GM21367 (cell line): Measurements from ENCODE around the gene HCRTR2.
"Not testable (repeated sequence)": the region's sequence is repeated elsewhere in the genome, so short reads cannot be mapped to it uniquely, and the experiment has no call there.

Experiments
- ATAC-seq: cut with Tn5 transposase; IDR thresholded peaks from one replicate; pipeline ENCODE4 v1.9.1; 2021; ENCODE audit not compliant: unreplicated experiment

HCRTR2 gene

DNA sequence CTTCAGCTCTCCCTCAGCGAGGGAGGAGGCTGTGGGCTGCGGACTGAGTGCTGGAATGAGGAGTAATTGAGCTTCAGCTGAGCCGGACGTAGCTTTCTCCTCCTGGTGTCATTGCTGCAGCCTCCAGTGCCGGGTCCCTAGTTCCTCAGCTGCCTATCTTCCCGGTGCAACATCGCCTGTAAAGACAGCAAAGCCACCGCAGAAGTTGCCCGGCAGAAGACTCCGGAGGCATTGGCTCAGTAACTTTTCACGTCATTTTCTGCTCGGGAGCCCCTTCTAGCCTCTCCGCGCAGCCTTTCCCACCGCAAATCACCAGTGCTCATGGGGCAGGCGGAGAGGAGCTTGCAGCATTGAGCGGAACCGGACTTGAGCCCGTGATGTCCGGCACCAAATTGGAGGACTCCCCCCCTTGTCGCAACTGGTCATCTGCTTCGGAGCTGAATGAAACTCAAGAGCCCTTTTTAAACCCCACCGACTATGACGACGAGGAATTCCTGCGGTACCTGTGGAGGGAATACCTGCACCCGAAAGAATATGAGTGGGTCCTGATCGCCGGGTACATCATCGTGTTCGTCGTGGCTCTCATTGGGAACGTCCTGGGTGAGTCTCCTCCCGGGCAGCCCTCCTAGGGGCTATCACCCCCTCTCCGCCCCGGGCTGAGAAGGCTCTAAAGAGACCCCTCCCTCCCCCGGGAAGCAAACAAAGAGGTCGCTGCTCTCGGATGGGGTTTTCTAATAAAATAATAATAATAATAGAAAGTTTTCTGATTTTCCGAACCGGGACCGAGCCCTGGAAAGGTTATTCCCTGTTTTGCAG is at the start of gene HCRTR2:
TSS of gene HCRTR2 (plus strand) at position 305 of the 816 bp plus-strand sequence. CDS start at position 378, 73 bp downstream.
- no peak for ATAC-seq

DNA sequence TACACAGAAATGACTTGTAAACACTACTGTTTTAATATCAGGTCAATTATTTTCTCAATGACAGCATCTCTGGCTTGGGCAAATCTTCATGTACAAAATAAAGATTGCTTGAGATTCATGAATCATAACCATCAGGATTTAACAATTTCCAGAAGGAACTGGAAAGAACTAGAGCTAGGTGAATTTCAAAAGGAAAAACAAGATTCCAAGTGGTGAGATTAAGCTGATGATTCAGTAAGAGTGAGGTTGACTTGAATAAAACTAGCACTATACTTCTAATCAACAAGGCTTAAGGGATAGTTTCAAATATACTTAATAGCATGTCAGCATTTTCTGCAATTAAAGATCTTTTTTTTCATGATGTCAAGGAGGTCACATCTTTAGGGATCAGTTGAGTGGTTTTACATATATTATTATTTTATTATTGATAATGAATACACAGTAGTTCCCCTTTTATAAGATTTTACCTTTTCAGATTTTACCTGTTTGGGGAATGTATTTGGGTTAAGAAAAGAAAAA is 43.5 kb upstream of the HCRTR2 start:
- no peak for ATAC-seq

DNA sequence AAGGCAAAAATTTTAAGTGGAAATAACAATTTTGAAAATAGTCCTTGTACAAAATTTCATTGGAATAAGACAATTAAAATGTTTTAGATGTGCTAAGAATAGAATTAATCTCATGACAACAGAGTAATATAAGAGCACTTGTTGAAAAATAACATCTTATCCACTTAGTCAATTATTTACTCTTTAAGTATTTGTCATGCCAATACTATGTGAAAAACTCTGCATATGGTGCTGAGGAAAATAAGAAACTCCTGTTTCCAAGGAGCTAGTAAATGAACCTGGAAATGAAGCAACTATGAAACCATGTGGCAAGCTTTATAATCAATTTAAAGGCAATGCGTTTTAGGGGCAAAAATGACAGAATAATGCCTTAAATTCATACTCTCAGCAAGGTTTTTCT is 42.7 kb upstream of the HCRTR2 start:
- ATAC-seq, result no peak

DNA sequence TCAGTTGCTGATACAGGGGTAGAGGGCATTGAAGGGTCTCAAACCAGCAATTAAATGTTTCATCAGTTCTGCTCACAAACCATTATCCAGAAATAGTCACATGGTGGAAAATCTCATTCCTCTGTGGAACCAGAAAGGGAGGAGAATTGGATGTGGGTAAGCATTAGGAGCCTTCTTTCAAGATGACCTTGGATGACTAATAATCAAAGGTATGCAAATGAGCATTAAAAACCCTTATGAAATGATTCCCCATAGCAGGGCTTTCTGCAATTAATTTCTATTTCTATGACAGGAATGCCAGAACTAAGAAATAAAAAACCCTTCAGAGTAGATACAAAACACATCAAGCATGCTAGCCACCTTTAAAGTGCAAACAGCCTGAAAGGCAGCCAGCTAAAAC is 37.4 kb upstream of the HCRTR2 start:
- no peak for ATAC-seq

- no peak for ATAC-seq
Measured at GRCh38 chr6:55137929-55138693, 36.2 kb upstream of the HCRTR2 start.

- no peak for ATAC-seq
Measured at GRCh38 chr6:55141611-55142010, 32.7 kb upstream of the HCRTR2 start.

DNA sequence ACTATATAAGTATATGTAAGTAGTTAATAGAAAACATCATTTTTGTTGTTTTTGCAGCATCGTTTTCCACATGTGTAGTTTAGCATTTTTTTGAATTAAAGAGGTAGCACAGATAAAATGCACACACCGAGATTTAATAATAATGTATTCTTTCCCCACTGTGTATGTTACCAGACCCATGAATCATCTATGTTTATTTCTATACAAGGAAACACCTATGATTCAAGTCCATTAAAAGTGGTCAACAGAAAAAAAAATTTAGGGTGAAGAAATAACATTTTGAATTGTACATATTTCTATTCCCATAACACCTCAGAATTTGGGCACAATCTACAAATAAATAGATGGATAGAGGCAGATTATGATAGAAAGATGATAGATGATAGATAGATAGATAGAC is 31.7 kb upstream of the HCRTR2 start:
- ATAC-seq, result no peak

DNA sequence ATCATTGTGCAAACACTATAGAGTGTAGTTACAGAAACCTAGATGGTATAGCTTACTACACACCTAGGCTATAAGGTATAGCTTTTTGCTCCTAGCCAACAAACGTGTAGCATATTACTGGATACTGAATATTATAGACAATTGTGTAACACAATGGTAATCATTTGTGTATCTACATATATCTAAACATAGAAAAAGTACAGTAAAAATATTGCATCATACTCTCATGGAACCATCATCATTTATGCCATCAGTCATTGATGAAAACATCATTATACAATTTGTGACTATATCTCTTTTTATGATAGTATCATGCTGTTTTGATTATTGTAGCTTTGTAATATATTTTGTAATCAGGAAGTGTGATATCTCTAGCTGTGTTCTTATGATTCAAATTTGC is 21.0 kb upstream of the HCRTR2 start:
- no peak for ATAC-seq

DNA sequence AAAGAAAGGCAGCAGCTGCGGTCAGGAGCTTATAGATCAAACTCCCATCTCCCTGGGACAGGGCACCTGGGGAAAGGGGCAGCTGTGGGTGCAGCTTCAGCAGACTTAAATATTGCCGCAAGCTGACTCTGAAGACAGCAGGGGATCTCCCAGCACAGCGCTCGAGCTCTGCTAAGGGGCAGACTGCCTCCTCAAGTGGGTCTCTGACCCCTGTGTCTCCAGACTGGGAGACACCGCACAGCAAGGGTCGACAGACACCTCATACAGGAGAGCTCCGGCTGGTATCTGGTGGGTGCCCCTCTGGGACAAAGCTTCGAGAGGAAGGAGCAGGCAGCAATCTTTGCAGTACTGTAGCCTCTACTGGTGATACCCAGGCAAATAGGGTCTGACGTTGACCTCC is 15.5 kb upstream of the HCRTR2 start:
- not testable (repeated sequence) for ATAC-seq

DNA sequence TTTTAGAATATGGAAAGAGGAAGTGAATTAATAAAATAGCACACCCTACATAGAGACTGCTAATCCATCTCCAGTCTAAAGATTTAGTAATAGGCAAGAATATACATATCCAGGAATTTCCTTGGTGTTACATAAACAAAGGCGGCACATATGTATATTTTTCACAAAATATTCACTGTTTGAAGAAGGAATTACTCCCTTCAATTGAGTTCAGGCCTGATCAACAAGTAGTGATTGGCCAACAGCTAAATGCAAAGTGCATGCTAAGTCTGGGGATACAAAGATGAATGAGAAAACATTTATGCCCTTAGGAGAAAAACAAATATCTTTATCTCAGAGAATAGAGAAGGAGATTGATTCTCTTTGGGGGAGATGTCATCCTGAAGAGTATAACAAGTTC is 6.5 kb upstream of the HCRTR2 start:
- no peak for ATAC-seq

GRCh38 chr6:55175078-55176049 is 1.0 kb downstream of the HCRTR2 start:
- ATAC-seq, result no peak

- ATAC-seq, result no peak
Measured at GRCh38 chr6:55176958-55177357, 2.6 kb downstream of the HCRTR2 start.

GRCh38 chr6:55180258-55180657 is 5.9 kb downstream of the HCRTR2 start:
- ATAC-seq, result no peak

DNA sequence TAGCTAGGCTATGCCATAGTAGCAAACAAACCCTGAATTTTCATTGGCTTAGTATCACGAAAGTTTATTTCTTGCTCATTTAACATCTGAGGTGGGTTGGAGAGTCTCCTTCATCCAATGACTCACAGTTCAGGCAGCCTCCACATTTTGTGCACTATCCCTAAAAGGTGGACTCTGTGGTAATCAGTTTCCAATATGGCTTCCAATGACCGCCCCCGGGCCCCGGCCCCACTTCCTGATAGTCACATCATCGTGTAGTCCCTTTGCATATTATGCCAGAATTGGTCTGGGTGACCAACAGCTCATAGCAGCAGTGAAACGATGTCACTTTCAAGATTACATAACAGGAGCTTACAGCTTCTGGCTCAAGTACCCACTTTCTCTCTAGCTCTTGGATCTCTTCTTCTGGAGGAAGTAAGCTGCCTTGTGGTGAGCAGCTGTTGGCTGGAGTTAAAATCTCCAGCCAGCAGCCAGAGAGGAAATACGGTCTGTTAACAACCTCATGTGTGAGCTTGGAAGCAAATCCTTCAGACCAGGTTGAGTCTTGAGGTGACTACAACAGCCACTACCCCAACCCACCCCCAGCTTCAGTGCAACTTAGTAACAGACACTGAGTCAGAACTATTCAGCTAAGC is 7.8 kb downstream of the HCRTR2 start:
- no peak for ATAC-seq

GRCh38 chr6:55184782-55185530 is 10.6 kb downstream of the HCRTR2 start:
- ATAC-seq, result no peak

DNA sequence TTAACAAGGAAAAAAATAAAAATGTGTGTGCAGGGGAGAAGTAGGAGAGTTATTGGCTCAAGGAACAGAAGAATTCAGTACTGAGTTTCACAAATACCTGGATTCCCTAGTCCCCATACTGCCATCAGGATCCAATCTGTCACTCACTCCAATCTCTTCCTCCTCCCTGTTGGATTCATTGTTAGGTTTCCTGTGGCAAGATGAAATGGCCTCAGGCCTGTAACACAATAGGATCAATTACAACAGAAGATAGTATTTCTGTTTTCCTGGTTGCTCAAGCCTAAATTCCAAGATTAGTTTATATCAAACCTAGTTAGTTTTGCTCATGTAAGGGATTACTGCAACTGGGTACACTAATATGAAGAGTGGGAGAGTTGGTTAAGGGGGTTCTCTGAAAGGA is 24.4 kb downstream of the HCRTR2 start:
- ATAC-seq, result no peak

GRCh38 chr6:55199239-55199638 is 24.9 kb downstream of the HCRTR2 start:
- no peak for ATAC-seq

GRCh38 chr6:55208478-55209458 is 34.5 kb downstream of the HCRTR2 start:
- ATAC-seq, result no peak

GRCh38 chr6:55210952-55211351 is 36.6 kb downstream of the HCRTR2 start:
- ATAC-seq, result no peak
